ENCODE measurements around the gene SLC27A5. TPM values are rescaled to one million over a fixed set of nuclear protein-coding genes. Genes with fewer than 3 reads are reported as not detected.

Gene SLC27A5
- total RNA-seq, 3 donors from 2014 or later (not counting 1 experiment from before 2014, with no cell fraction given), result 4.6 to 7.0 (median 4.7) TPM

- 85% methylated on average over 7 of the region's 10 CpGs for WGBS (ENCODE audit: insufficient coverage)
- H3K36me3 Mint-ChIP-seq, result no peaks in the 10 kb centered on the region
- no peak for ATAC-seq
- H3K4me1 Mint-ChIP-seq, result no peaks in the 10 kb centered on the region
- H3K4me1 ChIP-seq (ENCODE audit: control insufficient read depth, insufficient read depth, low read length), result no peaks in the 10 kb centered on the region
- H3K27me3 ChIP-seq (ENCODE audit: control insufficient read depth, insufficient read depth, low read length), result no peaks in the 10 kb centered on the region
- H3K4me3 ChIP-seq (ENCODE audit: low read length), result no peak overlapping the region
- no peak for TF ChIP-seq CTCF (IDR thresholded peaks at IDR 0.05)
- intact Hi-C loops (cut with micrococcal nuclease), result no loop called here
- no peak overlapping the region for H3K27ac Mint-ChIP-seq
- no peak for DNase-seq
- no peaks in the 10 kb centered on the region for H3K36me3 ChIP-seq (ENCODE audit: control insufficient read depth, insufficient read depth, low read length)
- no peaks in the 10 kb centered on the region for H3K9me3 Mint-ChIP-seq
- no peak overlapping the region for H3K27ac ChIP-seq (ENCODE audit: low read length)
- H3K9me3 ChIP-seq (ENCODE audit: control insufficient read depth, insufficient read depth, low read length), result no peaks in the 10 kb centered on the region
- H3K27me3 Mint-ChIP-seq (ENCODE audit: low read depth in 2 of 2), result peaks cover 0 to 2% of the 10 kb centered on the region in 2 donors
- no peak overlapping the region for H3K4me3 Mint-ChIP-seq
These were observed 19.4 kb upstream of the SLC27A5 start for GRCh38 chr19:58531034-58531840.

- DNase-seq (no peak), ATAC-seq (no peak)
- Mint-ChIP-seq H3K36me3 (no peaks in the 10 kb centered on the region), H3K27ac (no peak overlapping the region), H3K4me1 (no peaks in the 10 kb centered on the region), H3K9me3 (no peaks in the 10 kb centered on the region), H3K27me3 (ENCODE audit: low read depth in 2 of 2) (peaks cover 0 to 2% of the 10 kb centered on the region in 2 donors), H3K4me3 (no peak overlapping the region)
- WGBS (ENCODE audit: insufficient coverage), result 92% methylated on average over 3 of the region's 3 CpGs
- Histone ChIP-seq H3K9me3 (ENCODE audit: control insufficient read depth, insufficient read depth, low read length) (no peaks in the 10 kb centered on the region), H3K27me3 (ENCODE audit: control insufficient read depth, insufficient read depth, low read length) (no peaks in the 10 kb centered on the region), H3K36me3 (ENCODE audit: control insufficient read depth, insufficient read depth, low read length) (no peaks in the 10 kb centered on the region), H3K4me3 (ENCODE audit: low read length) (no peak overlapping the region), H3K27ac (ENCODE audit: low read length) (no peak overlapping the region), H3K4me1 (ENCODE audit: control insufficient read depth, insufficient read depth, low read length) (no peaks in the 10 kb centered on the region)
- intact Hi-C loops (cut with micrococcal nuclease), result no loop called here
- TF ChIP-seq CTCF (IDR thresholded peaks at IDR 0.05), result no peak
These were observed 17.6 kb upstream of the SLC27A5 start for GRCh38 chr19:58529405-58529804.

- TF ChIP-seq CTCF (IDR thresholded peaks at IDR 0.05), result no peak
- H3K4me1 ChIP-seq (ENCODE audit: control insufficient read depth, insufficient read depth, low read length), result peaks cover 24% of the 10 kb centered on the region
- H3K4me3 ChIP-seq (ENCODE audit: low read length), result no peak overlapping the region
- H3K9me3 Mint-ChIP-seq, result no peaks in the 10 kb centered on the region
- H3K36me3 Mint-ChIP-seq, result no peaks in the 10 kb centered on the region
- DNase-seq, result no peak
- no peak for ATAC-seq
- H3K27me3 Mint-ChIP-seq (ENCODE audit: low read depth in 2 of 2), result no peaks in the 10 kb centered on the region
- peaks cover 25 to 30% of the 10 kb centered on the region in 2 donors for H3K4me1 Mint-ChIP-seq
- H3K36me3 ChIP-seq (ENCODE audit: control insufficient read depth, insufficient read depth, low read length), result no peaks in the 10 kb centered on the region
- intact Hi-C loops (cut with micrococcal nuclease), result no loop called here
- H3K27ac ChIP-seq (ENCODE audit: low read length), result no peak overlapping the region
- no peak overlapping the region for H3K27ac Mint-ChIP-seq
- 87% methylated on average over 3 of the region's 3 CpGs for WGBS (ENCODE audit: insufficient coverage)
- no peaks in the 10 kb centered on the region for H3K9me3 ChIP-seq (ENCODE audit: control insufficient read depth, insufficient read depth, low read length)
- H3K27me3 ChIP-seq (ENCODE audit: control insufficient read depth, insufficient read depth, low read length), result no peaks in the 10 kb centered on the region
- no peak overlapping the region for H3K4me3 Mint-ChIP-seq
These were observed 10.9 kb upstream of the SLC27A5 start for GRCh38 chr19:58522709-58523108.

GRCh38 chr19:58521651-58522050 lies 9.9 kb upstream of the SLC27A5 start:
- H3K36me3 Mint-ChIP-seq, result no peaks in the 10 kb centered on the region

More at GRCh38 chr19:58521651-58522050, 9.9 kb upstream of the SLC27A5 start:
- Mint-ChIP-seq H3K27me3 (ENCODE audit: low read depth in 2 of 2) (no peaks in the 10 kb centered on the region), H3K4me3 (no peak overlapping the region), H3K9me3 (no peaks in the 10 kb centered on the region), H3K27ac (no peak overlapping the region), H3K4me1 (peaks cover 25 to 36% of the 10 kb centered on the region in 2 donors)
- ATAC-seq (no peak), DNase-seq (no peak)
- Histone ChIP-seq H3K9me3 (ENCODE audit: control insufficient read depth, insufficient read depth, low read length) (no peaks in the 10 kb centered on the region), H3K4me3 (ENCODE audit: low read length) (no peak overlapping the region), H3K27me3 (ENCODE audit: control insufficient read depth, insufficient read depth, low read length) (no peaks in the 10 kb centered on the region), H3K36me3 (ENCODE audit: control insufficient read depth, insufficient read depth, low read length) (peaks cover 5% of the 10 kb centered on the region), H3K27ac (ENCODE audit: low read length) (no peak overlapping the region), H3K4me1 (ENCODE audit: control insufficient read depth, insufficient read depth, low read length) (peaks cover 28% of the 10 kb centered on the region)
- intact Hi-C loops (cut with micrococcal nuclease), result no loop called here
- WGBS (ENCODE audit: insufficient coverage), result 89% methylated on average over 4 of the region's 4 CpGs
- TF ChIP-seq CTCF (IDR thresholded peaks at IDR 0.05), result no peak

All from natural killer cell (primary cell).